Measurements from ENCODE around the gene SBNO2. TPM values are rescaled to one million over a fixed set of nuclear protein-coding genes. Genes with fewer than 3 reads are reported as not detected.

The SBNO2 gene
- total and polyA plus RNA-seq, 2 experiments from 2014 or later: 6.9 to 35.4 TPM

- no peak for TF ChIP-seq CTCF (conservative IDR thresholded peaks at IDR 0.05; ENCODE audit: low read depth in 2 of 2)
- no peak for TF ChIP-seq ZNF462 (CRISPR knock-in tag; IDR thresholded peaks at IDR 0.05)
Measured at GRCh38 chr19:1097810-1098176, 76.3 kb downstream of the SBNO2 start (continued).

GRCh38 chr19:1094978-1095701 lies 78.9 kb downstream of the SBNO2 start, which contains the start of gene POLR2E:
TSS of gene POLR2E (minus strand) at chr19:1095375. CDS start at chr19:1095315, 60 bp downstream.
- H3K9me3 Mint-ChIP-seq: no peaks in the 10 kb centered on the region
- 0 out of 2 replicates have a peak, but pooled peaks cover 5% of the 10 kb centered on the region for H3F3A ChIP-seq (replicated peaks; ENCODE audit: low read depth)
- no peak within 1 kb of the TSS for H2AFZ ChIP-seq
- no peaks in the 10 kb centered on the region; the same call in 1 of the 2 replicates for H3K4me1 ChIP-seq (ENCODE audit: insufficient read depth)
- no peaks in the 10 kb centered on the region for H3K9me2 ChIP-seq (ENCODE audit: insufficient read depth)
- peaks cover 23% of the 10 kb centered on the region for H3K79me2 ChIP-seq (replicated peaks; ENCODE audit: insufficient read depth)
- H3K4me3 Mint-ChIP-seq: peak within 1 kb of the TSS; percentile 89
- H3K27me3 ChIP-seq (ENCODE audit: insufficient read depth): no peaks in the 10 kb centered on the region
- peak within 1 kb of the TSS; percentile 88 for H3K27ac Mint-ChIP-seq
- H3K27me3 Mint-ChIP-seq (ENCODE audit: insufficient read depth, low read depth, poor library complexity): peaks cover 17% of the 10 kb centered on the region
- peaks cover 20% of the 10 kb centered on the region for H3K36me3 Mint-ChIP-seq (ENCODE audit: low read depth)
- H3K36me3 ChIP-seq (ENCODE audit: insufficient read depth): 0 out of 2 replicates have a peak, but pooled peaks cover 9% of the 10 kb centered on the region
- H3K4me1 Mint-ChIP-seq: peaks cover 10% of the 10 kb centered on the region
- H3K4me2 ChIP-seq: peak within 1 kb of the TSS; percentile 93
- peak within 1 kb of the TSS; percentile 91 for H3K4me3 ChIP-seq
- H3K27ac ChIP-seq (ENCODE audit: low read depth): no peak within 1 kb of the TSS
- ATAC-seq: peak; percentile 98
- peak; percentile 98 for DNase-seq (ENCODE audit: low spot score)
- H4K20me1 ChIP-seq (replicated peaks; ENCODE audit: insufficient read depth): peaks cover 17% of the 10 kb centered on the region
- TF ChIP-seq JUNB (IDR thresholded peaks at IDR 0.05; ENCODE audit: unreplicated experiment): no peak
- TF ChIP-seq POLR2AphosphoS5 (IDR thresholded peaks at IDR 0.05; ENCODE audit: low read depth): peak; percentile 91
- TF ChIP-seq CREB1 (CRISPR knock-in tag; IDR thresholded peaks at IDR 0.05; ENCODE audit: low read depth): peak; percentile 76
- no peak for TF ChIP-seq ZNF462 (CRISPR knock-in tag; IDR thresholded peaks at IDR 0.05)

Data from GM23338 (cell line).